MM.1S (cell line): ENCODE data around the gene SRRM4.

Experiments used
- DNase-seq: peaks from one replicate; pipeline ENCODE4 v3.0.0-alpha.2; 2015
- H2AFZ ChIP-seq: fragments of 300-600 bp; sonication (generic); 2 replicates; pipeline ENCODE4 v1.6.0; 2016; ENCODE audit warnings: antibody characterized with exemption, low read length
- H3F3A ChIP-seq: fragments of 300-600 bp; sonication (generic); 2 replicates; pipeline ENCODE4 v1.6.1; 2016; ENCODE audit warnings: mild to moderate bottlenecking, antibody characterized with exemption, low read length, moderate library complexity, mixed read lengths; ENCODE audit not compliant: insufficient read depth
- H3K27ac ChIP-seq: fragments of 300-600 bp; sonication (generic); 2 replicates; pipeline ENCODE4 v1.5.1; 2016; ENCODE audit warnings: mild to moderate bottlenecking, low read length
- H3K27me3 ChIP-seq: fragments of 300-600 bp; sonication (generic); replicated peaks from 2 replicates; pipeline ENCODE4 v1.6.0; 2016; ENCODE audit warnings: low read length; ENCODE audit not compliant: insufficient read depth
- H3K36me3 ChIP-seq: fragments of 300-600 bp; sonication (generic); replicated peaks from 2 replicates; pipeline ENCODE4 v1.6.1; 2016; ENCODE audit warnings: mild to moderate bottlenecking, low read length, mixed read lengths; ENCODE audit not compliant: insufficient read depth
- H3K4me1 ChIP-seq: fragments of 300-600 bp; sonication (generic); 2 replicates; pipeline ENCODE4 v1.6.1; 2016; ENCODE audit warnings: low read length, mixed read lengths
- H3K4me2 ChIP-seq: fragments of 300-600 bp; sonication (generic); 2 replicates; pipeline ENCODE4 v1.6.0; 2016; ENCODE audit warnings: low read depth, low read length
- H3K4me3 ChIP-seq: fragments of 300-600 bp; sonication (generic); 2 replicates; pipeline ENCODE4 v1.5.1; 2016; ENCODE audit warnings: low read length, mixed read lengths
- H3K79me2 ChIP-seq: fragments of 300-600 bp; sonication (generic); 2 replicates; pipeline ENCODE4 v1.6.1; 2016; ENCODE audit warnings: mixed run types, low read length, mixed read lengths
- H3K9ac ChIP-seq: fragments of 300-600 bp; sonication (generic); 2 replicates; pipeline ENCODE4 v1.6.1; 2016; ENCODE audit warnings: low read length, mixed read lengths
- H3K9me2 ChIP-seq: fragments of 300-600 bp; sonication (generic); replicated peaks from 2 replicates; pipeline ENCODE4 v1.6.1; 2016; ENCODE audit warnings: mild to moderate bottlenecking, low read length, mixed read lengths; ENCODE audit not compliant: insufficient read depth
- H3K9me3 ChIP-seq: fragments of 300-600 bp; sonication (generic); replicated peaks from 2 replicates; pipeline ENCODE4 v1.6.1; 2016; ENCODE audit warnings: mild to moderate bottlenecking, low read length, mixed read lengths; ENCODE audit not compliant: insufficient read depth
- H4K20me1 ChIP-seq: fragments of 300-600 bp; sonication (generic); 2 replicates; pipeline ENCODE4 v1.6.1; 2016; ENCODE audit warnings: mild to moderate bottlenecking, low read length, moderate library complexity, mixed read lengths; ENCODE audit not compliant: insufficient read depth
- CTCF ChIP-seq: fragments of 300-600 bp; sonication (generic); IDR thresholded peaks from 2 replicates; pipeline ENCODE4 v1.5.1; 2016; ENCODE audit warnings: antibody characterized with exemption, low read length, mixed read lengths
- EZH2 ChIP-seq: fragments of 300-600 bp; sonication (generic); optimal IDR thresholded peaks from 2 replicates; pipeline ENCODE3; 2017; ENCODE audit warnings: low read depth, mild to moderate bottlenecking, antibody characterized with exemption, low read length, mixed read lengths
- EZH2phosphoT487 ChIP-seq: fragments of 300-600 bp; sonication (generic); IDR thresholded peaks from 2 replicates; pipeline ENCODE4 v1.6.1; 2018; ENCODE audit warnings: antibody characterized with exemption, low read length

Gene SRRM4

GRCh38 chr12:119071176-119071575, 89.8 kb downstream of the SRRM4 start:
- Histone ChIP-seq H3K27me3 (no peaks in the 10 kb centered on the region), H3F3A (no peaks in the 10 kb centered on the region), H3K9ac (no peak overlapping the region), H3K36me3 (no peaks in the 10 kb centered on the region), H3K9me2 (no peaks in the 10 kb centered on the region), H3K79me2 (no peaks in the 10 kb centered on the region), H3K4me2 (no peak overlapping the region), H3K27ac (no peak overlapping the region), H3K4me3 (no peak overlapping the region), H2AFZ (no peak overlapping the region), H3K9me3 (no peaks in the 10 kb centered on the region), H4K20me1 (no peaks in the 10 kb centered on the region), H3K4me1 (no peaks in the 10 kb centered on the region)
- no peak for TF ChIP-seq EZH2phosphoT487
- no peak for TF ChIP-seq CTCF
- no peak for TF ChIP-seq EZH2
- DNase-seq = no peak

- Histone ChIP-seq H3K79me2 (no peaks in the 10 kb centered on the region), H2AFZ (no peak overlapping the region), H4K20me1 (no peaks in the 10 kb centered on the region), H3K4me2 (no peak overlapping the region), H3K27ac (no peak overlapping the region), H3K27me3 (no peaks in the 10 kb centered on the region), H3K4me3 (no peak overlapping the region), H3K9me3 (no peaks in the 10 kb centered on the region), H3F3A (no peaks in the 10 kb centered on the region), H3K9ac (no peak overlapping the region), H3K4me1 (no peaks in the 10 kb centered on the region), H3K9me2 (no peaks in the 10 kb centered on the region), H3K36me3 (no peaks in the 10 kb centered on the region)
- TF ChIP-seq CTCF (no peak), EZH2phosphoT487 (no peak)
- DNase-seq = no peak
Observed at GRCh38 chr12:119071638-119072231, 90.4 kb downstream of the SRRM4 start.

- no peaks in the 10 kb centered on the region for H3K79me2 ChIP-seq
- H2AFZ ChIP-seq = no peak overlapping the region
- no peak overlapping the region for H3K4me3 ChIP-seq
- no peak overlapping the region for H3K9ac ChIP-seq
- H3K27me3 ChIP-seq = no peaks in the 10 kb centered on the region
- H3F3A ChIP-seq = no peaks in the 10 kb centered on the region
- H3K4me2 ChIP-seq = no peak overlapping the region
- no peaks in the 10 kb centered on the region for H3K36me3 ChIP-seq
- H3K27ac ChIP-seq = no peak overlapping the region
- H4K20me1 ChIP-seq = no peaks in the 10 kb centered on the region
- no peak for DNase-seq
- H3K4me1 ChIP-seq = no peaks in the 10 kb centered on the region
- TF ChIP-seq EZH2 (no peak), CTCF (no peak), EZH2phosphoT487 (no peak)
- H3K9me2 ChIP-seq = no peaks in the 10 kb centered on the region
- no peaks in the 10 kb centered on the region for H3K9me3 ChIP-seq
Observed at GRCh38 chr12:119072440-119072839, 91.1 kb downstream of the SRRM4 start.
